ENCODE results near the gene SH3RF2.

SH3RF2 gene

DNA sequence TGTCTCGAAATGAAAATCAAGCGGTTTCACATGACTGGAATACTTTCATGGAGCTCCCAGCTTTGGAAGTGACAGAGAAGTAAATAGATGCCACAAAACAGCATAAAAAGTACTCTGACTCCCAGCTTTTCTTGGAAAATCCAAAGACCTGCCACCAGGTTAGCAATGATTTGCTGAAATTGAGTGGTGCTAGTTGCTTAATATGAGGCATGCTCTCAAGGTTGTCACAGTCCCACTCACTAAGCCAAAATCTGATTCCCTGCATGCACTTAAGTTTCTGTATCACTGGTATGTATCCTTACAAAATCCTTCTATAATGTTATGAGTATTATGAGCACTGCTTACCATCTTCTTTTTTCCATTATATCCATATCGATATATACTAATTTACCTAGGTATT is 13.0 kb upstream of the SH3RF2 start:
- no peak for DNase-seq

DNA sequence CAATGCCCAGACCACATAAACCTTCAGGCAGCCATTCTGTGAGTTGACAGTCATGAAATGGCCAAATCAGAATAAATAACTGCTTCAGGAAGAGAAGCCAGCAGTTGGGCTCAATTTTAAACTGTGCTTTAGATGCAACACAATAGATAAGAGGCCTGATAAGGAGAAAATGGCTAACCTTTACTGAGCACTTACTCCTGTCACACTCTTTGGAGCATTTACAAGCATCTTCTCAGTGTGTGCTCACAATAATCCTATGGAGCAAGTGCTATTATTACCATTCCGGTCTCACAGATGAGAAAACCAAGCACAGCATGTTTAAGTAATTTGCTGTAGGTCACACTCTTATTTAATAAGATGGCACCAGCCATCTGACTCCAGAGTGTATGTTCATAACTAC is 11.5 kb upstream of the SH3RF2 start:
- no peak for DNase-seq

DNA sequence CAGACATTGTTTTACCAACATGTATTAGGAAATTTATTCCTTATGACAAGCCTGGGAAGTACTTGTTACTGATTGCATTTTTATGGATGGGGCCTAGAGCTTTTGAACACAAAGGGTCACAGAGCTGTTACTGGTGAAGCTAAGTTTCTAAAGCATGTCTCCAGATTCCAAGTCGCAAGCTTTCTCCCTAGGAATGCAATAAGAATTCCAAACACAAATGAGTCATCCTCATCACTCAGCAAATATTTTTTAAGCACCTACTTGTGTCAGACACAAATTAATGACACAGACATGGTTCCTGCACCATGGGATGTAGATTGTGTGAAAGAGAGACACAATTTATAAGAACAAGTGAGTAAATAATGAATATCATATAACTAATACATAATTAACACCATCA is 11.0 kb upstream of the SH3RF2 start:
- DNase-seq: peak; percentile 97

DNA sequence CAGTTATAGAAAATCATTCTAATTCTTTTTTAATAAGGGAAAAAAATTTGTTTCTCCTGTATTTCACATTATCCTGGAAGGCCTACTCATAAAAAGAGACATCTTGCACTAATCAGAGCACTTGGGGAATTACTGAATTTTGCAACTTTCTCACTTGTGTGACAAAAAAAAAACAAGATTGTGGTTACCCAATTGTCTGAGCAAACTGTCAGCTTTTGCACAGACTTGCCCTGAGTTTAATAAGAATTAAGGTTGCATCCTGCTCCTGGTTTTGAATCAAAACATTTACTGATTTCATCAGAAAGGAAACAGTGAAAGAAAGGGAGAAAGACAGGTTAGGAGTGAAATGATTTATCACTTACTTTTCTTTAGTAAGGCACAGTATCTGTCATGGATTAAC is 10.6 kb upstream of the SH3RF2 start:
- peak; percentile 86 for DNase-seq

DNA sequence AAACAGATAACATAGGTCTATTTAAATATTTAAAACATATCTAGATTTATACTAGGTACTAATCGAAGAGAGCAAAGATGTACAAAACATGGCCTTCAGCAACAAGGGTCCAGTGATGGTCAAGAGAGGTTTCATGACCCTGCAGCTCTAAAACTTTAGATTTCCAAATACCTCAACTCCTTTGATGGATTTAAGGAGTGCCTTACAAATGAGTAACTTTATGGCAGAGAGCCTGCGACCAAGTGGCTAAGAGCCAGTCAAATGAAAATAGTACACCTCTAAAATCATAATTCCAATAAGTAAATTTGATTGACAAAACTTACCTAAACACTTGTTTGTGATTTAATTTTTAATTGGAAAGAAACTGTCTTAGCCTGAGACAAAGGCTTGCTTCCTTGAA is 4.7 kb upstream of the SH3RF2 start:
- no peak for DNase-seq

DNA sequence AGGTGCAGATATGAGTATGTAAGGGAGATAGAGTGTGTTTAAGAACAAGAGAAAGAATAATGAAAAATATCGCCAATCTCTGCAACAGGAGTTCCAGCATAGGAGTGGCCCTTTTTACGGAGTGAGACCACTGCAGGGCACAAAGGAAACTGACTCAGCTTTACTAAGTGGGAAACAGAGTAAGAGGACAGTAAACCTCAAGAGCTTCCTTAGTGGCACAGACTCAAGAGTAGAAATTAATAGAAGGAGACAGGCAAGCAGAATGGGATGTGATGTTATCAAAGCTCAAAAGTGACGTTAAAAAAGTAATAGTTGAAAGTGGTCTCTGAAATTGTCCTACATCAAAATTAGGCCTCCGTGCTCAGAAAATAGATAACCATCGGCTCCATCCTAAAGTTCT is 2.1 kb upstream of the SH3RF2 start:
- DNase-seq: no peak

DNA sequence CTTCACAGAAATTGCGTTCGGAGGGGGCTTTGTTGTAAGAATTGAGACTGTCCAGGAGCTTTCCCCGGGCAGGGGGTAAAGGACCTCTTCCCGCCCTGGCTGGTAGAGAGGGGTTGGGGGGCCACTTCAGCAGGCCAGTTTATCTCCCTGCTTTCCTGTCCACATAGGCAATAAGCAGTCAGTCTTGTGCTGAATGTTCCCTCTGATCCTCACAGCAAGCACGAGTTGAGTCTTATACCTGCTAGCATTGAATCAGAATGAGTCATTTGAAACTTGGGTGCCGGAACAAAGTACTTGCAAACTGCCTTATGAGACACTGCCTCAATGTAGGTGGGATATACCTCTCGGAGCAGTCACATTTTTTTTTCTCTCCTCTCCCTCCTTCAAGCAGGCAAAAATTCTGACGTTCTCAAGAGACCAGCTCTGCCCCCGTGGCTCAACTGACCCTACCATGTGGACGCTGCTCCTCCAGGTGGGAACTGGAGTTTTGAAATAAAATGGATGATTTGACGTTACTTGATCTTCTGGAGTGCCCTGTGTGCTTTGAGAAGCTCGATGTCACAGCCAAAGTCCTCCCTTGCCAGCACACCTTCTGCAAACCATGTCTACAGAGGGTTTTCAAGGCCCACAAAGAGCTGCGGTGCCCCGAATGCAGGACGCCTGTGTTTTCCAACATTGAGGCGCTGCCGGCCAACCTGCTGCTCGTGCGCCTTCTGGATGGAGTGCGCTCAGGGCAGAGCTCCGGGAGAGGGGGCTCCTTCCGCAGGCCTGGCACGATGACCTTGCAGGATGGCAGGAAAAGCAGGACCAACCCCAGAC is 1.3 kb downstream of the SH3RF2 start:
- DNase-seq: peak; percentile 63

DNA sequence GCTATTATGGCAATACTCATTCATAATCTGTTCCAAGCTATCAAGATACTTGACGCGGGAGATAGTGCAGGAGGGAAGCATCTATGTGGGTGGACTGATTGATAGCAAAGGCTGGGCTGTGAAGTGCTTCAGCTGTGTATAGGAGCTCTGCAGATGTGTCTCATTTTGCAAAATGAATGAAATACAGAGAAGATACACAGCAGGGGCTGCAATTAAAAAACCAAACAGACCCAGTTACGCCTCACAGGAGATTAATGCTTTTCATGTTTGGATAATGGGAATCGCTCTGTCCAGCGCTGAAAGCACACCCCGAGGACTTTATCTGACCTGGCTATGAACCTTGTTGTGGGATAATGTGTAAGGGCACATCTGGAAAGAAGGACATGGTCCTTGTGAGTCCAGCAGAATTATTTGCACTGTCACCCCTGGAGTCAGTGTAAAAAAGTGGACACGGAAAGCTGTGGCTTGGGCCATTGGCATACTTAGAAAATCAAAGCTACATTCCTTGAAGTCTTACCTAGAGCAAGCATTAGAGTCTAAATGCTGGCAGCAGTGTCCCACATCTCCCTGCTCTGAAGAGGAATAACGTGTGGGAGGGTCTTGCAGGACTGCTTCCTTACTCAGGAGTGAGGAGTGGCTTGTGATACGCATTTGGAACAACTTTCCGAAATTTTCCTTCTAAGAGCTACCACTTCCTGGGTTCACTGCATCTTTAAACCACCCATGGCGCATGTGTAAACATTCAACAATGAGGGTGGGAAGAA is 2.6 kb downstream of the SH3RF2 start:
- no peak for DNase-seq

DNA sequence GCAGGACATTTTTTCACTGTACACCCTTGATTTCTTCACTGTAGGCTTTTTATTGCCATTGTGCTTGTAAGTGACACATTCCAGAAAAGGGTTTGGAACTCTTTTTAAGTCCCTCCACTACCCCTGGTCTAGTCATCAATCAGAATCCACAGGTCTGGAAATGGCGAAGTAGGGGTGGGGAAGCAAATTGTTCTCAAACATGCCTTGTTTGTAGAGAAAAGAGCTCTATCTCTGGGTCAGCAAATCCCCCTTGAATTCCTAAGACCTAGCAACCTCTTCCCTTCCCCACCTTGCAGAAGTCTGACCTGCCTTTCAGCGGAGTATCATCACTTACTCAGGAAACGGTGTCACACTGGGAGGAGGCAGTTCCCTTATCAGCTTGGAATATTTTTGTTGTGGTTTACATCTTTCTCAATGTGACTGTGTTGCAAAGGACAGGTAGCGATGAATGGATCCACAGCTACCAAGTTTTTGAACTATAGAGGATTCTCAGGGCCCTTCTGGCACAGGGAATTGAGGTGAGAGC is 3.2 kb downstream of the SH3RF2 start:
- no peak for DNase-seq

DNA sequence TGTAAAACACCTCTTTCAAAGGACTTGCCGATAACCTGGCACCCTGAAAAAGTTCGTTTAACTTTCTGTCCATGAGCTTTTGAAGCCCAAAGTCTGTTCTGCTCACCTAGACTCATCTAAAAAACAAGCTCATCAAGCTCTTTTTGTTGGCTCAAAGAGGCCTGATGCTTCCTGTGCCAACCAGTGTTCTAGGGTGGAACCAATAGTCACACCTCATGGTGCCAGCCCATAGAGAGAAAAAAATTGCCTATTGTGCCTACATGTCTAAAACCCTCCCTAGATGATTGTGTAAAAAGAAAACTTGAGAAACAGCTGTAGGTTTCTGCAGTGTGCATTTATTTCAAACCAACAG is 4.7 kb downstream of the SH3RF2 start:
- no peak for DNase-seq

DNA sequence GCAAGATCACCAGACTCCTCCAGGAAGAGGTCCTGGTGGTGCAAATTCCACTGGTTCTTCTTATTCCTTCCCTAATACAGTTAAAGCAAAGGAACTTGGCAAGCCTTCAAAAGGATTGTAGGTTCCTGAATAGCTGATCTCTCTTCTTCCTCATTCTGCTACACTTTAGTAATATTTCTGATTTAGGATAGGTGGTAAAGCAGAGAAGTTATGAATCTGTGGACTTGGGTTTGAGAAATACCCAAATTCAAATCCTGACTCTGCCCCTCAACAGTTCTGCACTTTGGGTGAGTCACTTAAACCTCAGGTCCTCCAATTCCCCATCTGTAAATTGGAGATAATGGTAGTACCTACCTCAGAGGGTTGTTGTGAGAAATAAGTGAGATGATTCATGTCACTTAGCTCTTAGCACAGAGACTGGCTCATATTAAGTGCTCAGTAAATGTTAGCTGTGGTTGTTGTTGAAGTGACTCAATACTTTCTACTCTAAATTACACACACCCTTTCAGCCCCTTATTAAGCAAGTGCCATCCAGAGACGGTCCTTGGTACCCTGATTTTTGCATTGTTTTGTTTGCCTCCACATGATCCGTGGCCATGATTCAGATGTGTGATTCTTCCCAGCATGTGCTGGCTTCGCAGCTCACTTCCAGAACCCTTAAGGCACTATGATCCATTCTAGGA is 5.2 kb downstream of the SH3RF2 start:
- peak; percentile 60 for DNase-seq

DNA sequence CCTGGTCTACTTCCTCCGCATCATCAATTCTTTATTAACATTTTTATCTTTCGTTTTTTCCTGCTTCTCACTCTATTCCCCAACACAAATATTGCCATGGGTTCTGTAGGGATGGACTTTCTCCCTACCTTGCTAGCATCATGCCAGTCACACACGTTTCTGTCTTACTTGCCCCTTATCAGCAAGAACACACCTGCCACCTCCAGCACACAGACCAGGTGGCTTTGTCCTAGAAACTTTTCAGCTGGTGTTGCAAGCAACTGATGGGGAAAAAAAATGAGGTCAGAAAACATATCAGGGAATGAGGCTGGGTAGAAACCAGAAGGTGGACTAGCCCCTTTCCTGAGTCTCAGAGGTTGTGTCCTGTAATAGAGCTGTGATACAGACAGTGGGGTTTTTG is 5.8 kb downstream of the SH3RF2 start:
- DNase-seq: no peak

DNA sequence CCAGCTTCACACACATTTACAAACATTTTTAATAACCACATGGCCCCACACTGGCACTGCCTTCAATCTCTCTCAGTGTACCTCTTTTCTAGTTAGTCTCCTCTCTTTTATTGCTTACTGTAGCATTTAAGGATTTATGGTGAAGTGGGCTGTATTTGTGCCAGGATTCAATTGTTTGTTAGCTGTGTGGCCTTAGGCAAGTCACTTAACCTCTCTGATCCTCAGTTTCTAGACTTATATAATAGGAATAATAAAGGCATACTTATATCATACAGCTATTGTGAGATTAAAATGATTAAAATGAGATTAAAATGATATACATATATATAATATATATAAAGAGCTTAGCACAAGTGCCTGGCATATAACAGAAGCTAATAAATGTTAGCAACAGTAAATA is 6.4 kb downstream of the SH3RF2 start:
- no peak for DNase-seq

DNA sequence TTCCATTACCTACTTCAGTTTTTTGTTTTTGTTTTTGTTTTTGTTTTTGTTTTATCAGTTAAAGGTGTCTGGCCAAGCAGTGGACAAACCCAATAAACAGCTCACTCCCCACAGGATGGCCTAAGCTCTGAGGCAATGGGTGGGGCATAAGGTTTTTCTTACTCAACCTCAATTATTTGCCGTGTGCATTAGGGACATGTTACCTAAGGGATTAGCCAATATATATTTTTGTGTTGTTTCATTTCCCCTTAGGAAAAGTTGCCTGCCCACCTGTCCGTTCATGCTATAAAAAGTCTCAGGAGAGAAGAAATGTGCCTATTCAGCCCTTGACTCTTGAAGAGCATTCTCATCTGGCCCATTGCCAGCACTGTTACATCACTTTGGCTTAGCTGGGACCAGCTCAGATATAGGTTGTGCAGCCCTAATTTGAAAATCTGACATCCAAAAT is 7.3 kb downstream of the SH3RF2 start:
- DNase-seq: peak; percentile 50

DNA sequence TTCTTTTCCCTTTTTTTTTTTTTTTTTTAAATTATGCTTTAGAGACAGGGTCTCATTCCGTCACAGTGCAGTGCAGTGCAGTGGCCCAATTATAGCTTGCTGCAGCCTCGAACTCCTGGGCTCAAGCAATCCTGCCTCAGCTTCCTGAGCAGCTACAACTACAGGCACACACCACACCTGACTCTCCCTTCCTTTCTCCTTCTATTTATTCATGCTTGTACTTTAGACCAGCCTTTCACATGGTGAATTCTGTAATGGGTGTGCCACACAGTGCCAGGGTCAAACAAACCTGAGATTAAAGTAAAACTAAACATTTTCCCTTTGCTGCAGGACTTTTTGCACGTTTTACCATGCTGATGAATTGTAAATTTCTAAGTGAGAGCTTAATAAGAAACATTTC is 8.0 kb downstream of the SH3RF2 start:
- DNase-seq: no peak

DNA sequence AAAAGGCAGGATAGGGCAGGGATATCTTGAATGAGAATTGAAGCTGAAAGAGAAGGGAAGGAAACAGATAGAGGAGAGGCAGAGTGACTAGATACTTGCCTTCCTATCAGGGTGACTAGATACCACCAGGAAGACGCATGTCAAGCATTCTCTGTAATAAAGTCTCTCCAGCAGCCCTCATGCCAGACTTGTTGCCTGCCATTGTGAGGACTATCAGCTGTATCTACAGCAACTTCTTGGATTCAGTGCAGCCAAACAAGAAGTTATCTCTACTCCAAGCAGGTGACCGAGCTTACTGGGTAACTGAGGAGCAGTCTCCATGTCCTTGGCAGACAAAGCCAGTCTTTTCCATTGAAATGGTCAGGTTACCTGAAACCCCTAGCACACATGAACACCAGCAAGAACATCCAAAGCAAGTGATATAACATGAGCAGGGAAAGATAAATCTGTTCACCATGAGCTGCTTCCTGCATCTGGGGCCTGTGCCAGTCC is 9.3 kb downstream of the SH3RF2 start:
- DNase-seq: no peak

DNA sequence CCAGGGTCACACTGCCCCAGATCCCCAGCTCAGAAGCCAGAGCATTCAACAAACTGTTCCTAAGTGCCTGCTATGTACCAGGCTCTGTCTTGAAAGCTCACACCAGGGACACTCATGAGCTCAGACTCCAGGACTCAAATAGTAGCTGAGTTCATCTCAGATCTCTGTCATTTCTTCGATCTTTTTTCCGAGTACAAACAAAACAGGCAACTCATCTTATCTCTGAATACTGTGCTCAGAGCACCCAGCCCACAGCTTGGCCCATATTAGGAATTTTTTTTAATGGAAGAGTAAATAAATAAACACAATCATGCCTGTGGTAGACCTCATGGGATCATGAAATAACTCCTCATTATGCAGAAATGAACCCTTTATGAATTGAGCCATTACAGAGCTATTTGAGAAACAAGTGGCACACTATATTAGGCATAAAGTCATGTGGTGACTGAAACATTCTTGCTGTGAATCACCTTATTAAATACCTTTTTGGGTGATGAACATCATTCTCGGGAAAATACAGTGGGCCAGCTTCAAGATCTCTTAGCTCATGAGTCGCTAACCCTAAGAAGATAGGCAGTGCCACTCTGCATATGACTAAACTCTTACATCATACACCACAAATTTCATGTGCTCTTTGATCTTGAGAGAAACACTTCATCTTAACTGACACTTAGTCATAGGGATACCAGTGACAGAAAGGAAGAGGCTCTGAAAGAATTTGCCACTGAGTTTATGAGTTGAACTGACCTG is 9.9 kb downstream of the SH3RF2 start:
- peak; percentile 91 for DNase-seq

DNA sequence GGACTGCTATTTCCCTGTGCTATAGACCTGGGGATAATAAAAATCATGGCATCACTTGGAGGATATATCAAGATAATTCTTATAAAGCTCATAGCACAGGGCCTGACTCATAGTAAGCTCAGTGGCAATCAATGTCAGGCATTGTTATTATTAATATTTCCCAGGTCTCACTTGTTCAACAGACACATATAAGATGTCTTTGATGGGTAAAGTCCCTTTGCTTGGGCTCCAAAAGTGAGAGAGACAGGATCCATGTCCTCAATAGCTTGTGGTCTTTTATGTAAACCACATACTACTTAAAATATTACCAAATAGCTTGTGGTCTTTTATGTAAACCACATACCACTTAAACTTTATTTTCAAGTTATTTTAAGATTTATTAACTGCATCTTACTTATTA is 11.2 kb downstream of the SH3RF2 start:
- no peak for DNase-seq

DNA sequence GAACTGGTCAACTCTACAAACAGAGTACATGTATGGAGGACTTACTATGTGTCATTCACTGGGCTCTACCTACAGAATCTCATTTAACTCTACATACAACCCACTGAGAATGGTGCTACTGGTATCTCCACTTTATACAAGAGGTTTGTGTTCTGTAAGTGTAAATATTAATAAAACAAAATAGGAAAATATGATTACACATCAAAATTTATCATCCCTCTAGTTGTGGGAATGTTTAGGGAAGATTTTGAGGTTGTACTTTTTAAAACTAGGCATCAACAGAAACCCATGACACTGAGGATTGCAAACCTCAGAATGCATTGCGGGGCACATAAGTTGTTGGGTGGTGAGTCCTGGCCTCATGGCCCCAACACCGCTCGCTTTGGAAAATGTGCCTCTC is 11.7 kb downstream of the SH3RF2 start:
- DNase-seq: no peak

DNA sequence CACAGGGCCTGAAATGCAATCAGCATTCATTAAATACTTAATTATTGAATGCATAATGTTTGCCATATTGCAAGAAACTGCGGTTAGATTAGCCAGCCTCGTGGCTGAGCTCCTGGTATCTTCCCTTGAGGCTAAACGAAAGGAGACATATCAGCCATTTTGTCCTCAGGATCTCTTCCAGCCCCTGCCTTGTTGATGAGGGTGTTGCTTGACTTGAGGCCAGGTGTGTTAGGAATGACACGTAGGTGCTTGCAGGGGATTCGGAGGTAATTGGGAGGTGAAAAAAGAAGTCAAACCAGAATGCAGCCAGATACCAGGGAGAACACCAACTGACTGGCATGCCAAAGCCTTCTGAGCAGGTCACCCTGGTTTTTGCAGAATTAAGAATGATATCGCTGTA is 12.5 kb downstream of the SH3RF2 start:
- no peak for DNase-seq

DNA sequence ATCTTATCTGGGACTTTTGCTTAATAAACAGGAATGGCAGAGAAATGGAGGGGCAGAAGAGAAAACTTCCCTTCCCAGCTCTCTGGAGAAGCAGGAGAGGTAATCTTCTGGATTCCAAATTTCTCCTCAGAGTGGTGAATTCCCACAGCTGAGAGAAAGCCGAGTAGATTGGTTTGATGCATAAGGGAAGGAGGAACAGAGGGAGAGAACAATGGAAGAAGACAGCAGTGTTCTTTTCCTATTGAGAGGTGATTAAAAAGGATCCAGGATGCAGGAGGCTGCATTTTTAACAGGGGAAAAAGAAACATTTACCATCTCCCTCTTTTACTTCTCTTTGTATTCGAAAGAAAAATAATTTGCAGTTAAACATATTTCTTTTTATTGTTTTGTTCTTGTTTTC is 13.1 kb downstream of the SH3RF2 start:
- DNase-seq: no peak

DNA sequence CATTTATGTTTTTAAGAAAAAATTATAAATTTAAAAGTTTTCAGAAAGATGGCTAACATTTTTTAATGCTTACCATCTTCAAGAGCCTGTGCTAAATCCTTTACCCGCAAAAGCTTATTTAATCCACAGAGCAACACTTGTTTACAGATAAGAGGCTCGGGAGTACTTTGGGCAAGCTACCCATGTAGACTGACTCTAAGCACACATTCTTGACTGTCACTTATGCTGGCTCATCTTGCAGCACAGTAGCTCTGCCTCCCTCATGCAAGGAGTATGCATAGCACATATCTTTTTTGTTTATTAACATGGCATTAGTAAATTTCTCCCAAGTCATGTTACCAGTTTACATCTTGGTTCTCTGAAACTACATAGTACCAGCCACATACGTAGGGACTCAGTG is 14.7 kb downstream of the SH3RF2 start:
- no peak for DNase-seq

DNA sequence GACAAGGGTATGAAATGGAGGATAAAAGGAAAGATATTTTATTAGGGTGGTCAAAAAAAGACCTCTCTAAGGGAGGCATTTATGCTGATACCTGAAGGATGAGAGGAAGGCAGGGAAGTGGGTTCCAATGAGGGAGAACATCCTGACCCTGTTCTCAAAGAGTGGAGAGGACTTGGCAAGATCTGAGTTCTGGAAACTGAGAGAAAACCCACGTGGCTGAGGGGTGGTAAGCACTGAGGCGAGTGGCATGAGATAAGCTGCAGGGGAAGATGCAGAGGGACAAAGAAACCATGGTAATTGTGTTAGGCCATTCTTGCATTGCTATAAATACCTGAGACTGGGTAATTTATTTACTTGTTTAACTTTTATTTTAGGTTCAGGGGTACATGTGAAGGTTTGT is 16.8 kb downstream of the SH3RF2 start:
- DNase-seq: no peak

Data from fibroblast of skin of right biceps (primary cell).